Measurements from ENCODE around the gene AURKB.
"Not testable (repeated sequence)": the region's sequence is repeated elsewhere in the genome, so short reads cannot be mapped to it uniquely, and the experiment has no call there.

Gene AURKB

GRCh38 chr17:8225813-8226535, 15.6 kb upstream of the AURKB start:
- DNase-seq (ENCODE audit: low read depth, low spot score), result peak; percentile 53

GRCh38 chr17:8224891-8225812, 14.8 kb upstream of the AURKB start:
- no peak for DNase-seq (ENCODE audit: low read depth, low spot score)

GRCh38 chr17:8223356-8224126, 13.2 kb upstream of the AURKB start:
- no peak for DNase-seq (ENCODE audit: low read depth, low spot score)

- DNase-seq (ENCODE audit: low read depth, low spot score), result peak; percentile 82
These were observed 12.4 kb upstream of the AURKB start for GRCh38 chr17:8222630-8223355.

GRCh38 chr17:8222380-8222629, 11.9 kb upstream of the AURKB start:
- no peak for DNase-seq (ENCODE audit: low read depth, low spot score)

GRCh38 chr17:8221663-8222379, 11.4 kb upstream of the AURKB start:
- DNase-seq (ENCODE audit: low read depth, low spot score), result peak; percentile 87

GRCh38 chr17:8220783-8221662, 10.6 kb upstream of the AURKB start:
- peak; percentile 86 for DNase-seq (ENCODE audit: low read depth, low spot score)

GRCh38 chr17:8214000-8214399, 3.6 kb upstream of the AURKB start:
- not testable (repeated sequence) for DNase-seq (ENCODE audit: low read depth, low spot score)

GRCh38 chr17:8212312-8213180, 2.2 kb upstream of the AURKB start:
- DNase-seq (ENCODE audit: low read depth, low spot score), result no peak

- no peak for DNase-seq (ENCODE audit: low read depth, low spot score)
These were observed 535 bp upstream of the AURKB start for GRCh38 chr17:8210761-8211458.

- no peak for DNase-seq (ENCODE audit: low read depth, low spot score)
These were observed 3.8 kb downstream of the AURKB start for GRCh38 chr17:8206536-8206935.

GRCh38 chr17:8204761-8205555, 5.4 kb downstream of the AURKB start:
- DNase-seq (ENCODE audit: low read depth, low spot score), result no peak

- DNase-seq (ENCODE audit: low read depth, low spot score), result no peak
These were observed 18.1 kb downstream of the AURKB start for GRCh38 chr17:8192070-8192815.

- DNase-seq (ENCODE audit: low read depth, low spot score), result no peak
These were observed 19.9 kb downstream of the AURKB start for GRCh38 chr17:8190506-8190905.

- peak; percentile 95 for DNase-seq (ENCODE audit: low read depth, low spot score)
These were observed 20.5 kb downstream of the AURKB start, which contains the start of gene BORCS6 for GRCh38 chr17:8189711-8190477. BORCS6 (minus strand) TSS chr17:8190180; CDS start chr17:8190140, 40 bp downstream.

Measured in activated CD4-positive, CD25-positive, alpha-beta regulatory T cell treated with anti-CD3 and anti-CD28 coated beads, Interleukin-2, amount 50 U/mL, for 16 hours (primary cell).